Measurements from ENCODE around the gene HIP1.

DNA sequence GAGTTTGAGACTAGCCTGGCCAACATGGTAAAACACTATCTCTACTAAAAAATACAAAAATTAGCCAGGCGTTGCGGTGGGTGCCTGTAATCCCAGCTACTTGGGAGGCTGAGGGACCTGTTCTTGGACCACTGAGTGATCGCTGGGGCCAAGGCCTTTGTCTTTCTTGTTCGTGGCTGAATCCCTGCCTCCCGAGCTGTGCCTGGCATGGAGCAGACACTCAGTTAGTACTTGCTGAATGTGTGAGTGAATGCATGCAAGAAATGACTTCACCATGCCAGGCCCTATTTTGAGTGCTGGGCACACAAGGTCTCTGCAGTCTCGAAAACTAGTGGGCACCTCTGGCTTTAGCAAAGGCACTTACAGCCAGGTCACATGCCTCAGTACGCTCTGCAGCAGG lies 85.1 kb downstream of the HIP1 start:
- TF ChIP-seq, protein P1, sequence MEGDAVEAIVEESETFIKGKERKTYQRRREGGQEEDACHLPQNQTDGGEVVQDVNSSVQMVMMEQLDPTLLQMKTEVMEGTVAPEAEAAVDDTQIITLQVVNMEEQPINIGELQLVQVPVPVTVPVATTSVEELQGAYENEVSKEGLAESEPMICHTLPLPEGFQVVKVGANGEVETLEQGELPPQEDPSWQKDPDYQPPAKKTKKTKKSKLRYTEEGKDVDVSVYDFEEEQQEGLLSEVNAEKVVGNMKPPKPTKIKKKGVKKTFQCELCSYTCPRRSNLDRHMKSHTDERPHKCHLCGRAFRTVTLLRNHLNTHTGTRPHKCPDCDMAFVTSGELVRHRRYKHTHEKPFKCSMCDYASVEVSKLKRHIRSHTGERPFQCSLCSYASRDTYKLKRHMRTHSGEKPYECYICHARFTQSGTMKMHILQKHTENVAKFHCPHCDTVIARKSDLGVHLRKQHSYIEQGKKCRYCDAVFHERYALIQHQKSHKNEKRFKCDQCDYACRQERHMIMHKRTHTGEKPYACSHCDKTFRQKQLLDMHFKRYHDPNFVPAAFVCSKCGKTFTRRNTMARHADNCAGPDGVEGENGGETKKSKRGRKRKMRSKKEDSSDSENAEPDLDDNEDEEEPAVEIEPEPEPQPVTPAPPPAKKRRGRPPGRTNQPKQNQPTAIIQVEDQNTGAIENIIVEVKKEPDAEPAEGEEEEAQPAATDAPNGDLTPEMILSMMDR (conservative IDR thresholded peaks at IDR 0.05; ENCODE audit: low read depth, low read length), result no peak
- no peak for TF ChIP-seq EZH2 (IDR thresholded peaks at IDR 0.05; ENCODE audit: low read length, unreplicated experiment)

Measured in PC-3 (cell line).